ENCODE results near the gene TXNRD1.

Gene TXNRD1

GRCh38 chr12:104182621-104183378 lies 32.8 kb upstream of the TXNRD1 start:
- TF ChIP-seq SPI1 (IDR thresholded peaks at IDR 0.05; ENCODE audit: borderline replicate concordance, low read depth), result no peak
- no peak for TF ChIP-seq CTCF (IDR thresholded peaks at IDR 0.05; ENCODE audit: insufficient read depth, low read length)
- no peak for TF ChIP-seq GABPA (IDR thresholded peaks at IDR 0.05; ENCODE audit: low read depth)
- TF ChIP-seq POLR2AphosphoS5 (IDR thresholded peaks at IDR 0.05; ENCODE audit: low read depth), result no peak
- TF ChIP-seq, protein P1, sequence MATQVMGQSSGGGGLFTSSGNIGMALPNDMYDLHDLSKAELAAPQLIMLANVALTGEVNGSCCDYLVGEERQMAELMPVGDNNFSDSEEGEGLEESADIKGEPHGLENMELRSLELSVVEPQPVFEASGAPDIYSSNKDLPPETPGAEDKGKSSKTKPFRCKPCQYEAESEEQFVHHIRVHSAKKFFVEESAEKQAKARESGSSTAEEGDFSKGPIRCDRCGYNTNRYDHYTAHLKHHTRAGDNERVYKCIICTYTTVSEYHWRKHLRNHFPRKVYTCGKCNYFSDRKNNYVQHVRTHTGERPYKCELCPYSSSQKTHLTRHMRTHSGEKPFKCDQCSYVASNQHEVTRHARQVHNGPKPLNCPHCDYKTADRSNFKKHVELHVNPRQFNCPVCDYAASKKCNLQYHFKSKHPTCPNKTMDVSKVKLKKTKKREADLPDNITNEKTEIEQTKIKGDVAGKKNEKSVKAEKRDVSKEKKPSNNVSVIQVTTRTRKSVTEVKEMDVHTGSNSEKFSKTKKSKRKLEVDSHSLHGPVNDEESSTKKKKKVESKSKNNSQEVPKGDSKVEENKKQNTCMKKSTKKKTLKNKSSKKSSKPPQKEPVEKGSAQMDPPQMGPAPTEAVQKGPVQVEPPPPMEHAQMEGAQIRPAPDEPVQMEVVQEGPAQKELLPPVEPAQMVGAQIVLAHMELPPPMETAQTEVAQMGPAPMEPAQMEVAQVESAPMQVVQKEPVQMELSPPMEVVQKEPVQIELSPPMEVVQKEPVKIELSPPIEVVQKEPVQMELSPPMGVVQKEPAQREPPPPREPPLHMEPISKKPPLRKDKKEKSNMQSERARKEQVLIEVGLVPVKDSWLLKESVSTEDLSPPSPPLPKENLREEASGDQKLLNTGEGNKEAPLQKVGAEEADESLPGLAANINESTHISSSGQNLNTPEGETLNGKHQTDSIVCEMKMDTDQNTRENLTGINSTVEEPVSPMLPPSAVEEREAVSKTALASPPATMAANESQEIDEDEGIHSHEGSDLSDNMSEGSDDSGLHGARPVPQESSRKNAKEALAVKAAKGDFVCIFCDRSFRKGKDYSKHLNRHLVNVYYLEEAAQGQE (IDR thresholded peaks at IDR 0.05; ENCODE audit: insufficient replicate concordance, low read depth), result no peak
- no peaks in the 10 kb centered on the region for H3K27me3 ChIP-seq (ENCODE audit: insufficient read depth, poor library complexity, severe bottlenecking)
- no peak overlapping the region for H3K4me3 ChIP-seq (replicated peaks; ENCODE audit: insufficient read depth, low read length)
- no peak overlapping the region for H3K27ac ChIP-seq (replicated peaks)
- no peak for DNase-seq (ENCODE audit: low read depth in 1 of 2, low spot score in 1 of 2)

GRCh38 chr12:104183443-104183842 lies 32.1 kb upstream of the TXNRD1 start:
- Histone ChIP-seq H3K27me3 (ENCODE audit: insufficient read depth, poor library complexity, severe bottlenecking) (no peaks in the 10 kb centered on the region), H3K27ac (replicated peaks) (no peak overlapping the region), H3K4me3 (replicated peaks; ENCODE audit: insufficient read depth, low read length) (no peak overlapping the region)
- DNase-seq (ENCODE audit: low read depth in 1 of 2, low spot score in 1 of 2), result no peak
- TF ChIP-seq SPI1 (IDR thresholded peaks at IDR 0.05; ENCODE audit: borderline replicate concordance, low read depth) (no peak), CTCF (IDR thresholded peaks at IDR 0.05; ENCODE audit: insufficient read depth, low read length) (no peak), POLR2AphosphoS5 (IDR thresholded peaks at IDR 0.05; ENCODE audit: low read depth) (no peak), GABPA (IDR thresholded peaks at IDR 0.05; ENCODE audit: low read depth) (no peak)
- TF ChIP-seq, protein P1 (IDR thresholded peaks at IDR 0.05; ENCODE audit: insufficient replicate concordance, low read depth), result no peak

DNA sequence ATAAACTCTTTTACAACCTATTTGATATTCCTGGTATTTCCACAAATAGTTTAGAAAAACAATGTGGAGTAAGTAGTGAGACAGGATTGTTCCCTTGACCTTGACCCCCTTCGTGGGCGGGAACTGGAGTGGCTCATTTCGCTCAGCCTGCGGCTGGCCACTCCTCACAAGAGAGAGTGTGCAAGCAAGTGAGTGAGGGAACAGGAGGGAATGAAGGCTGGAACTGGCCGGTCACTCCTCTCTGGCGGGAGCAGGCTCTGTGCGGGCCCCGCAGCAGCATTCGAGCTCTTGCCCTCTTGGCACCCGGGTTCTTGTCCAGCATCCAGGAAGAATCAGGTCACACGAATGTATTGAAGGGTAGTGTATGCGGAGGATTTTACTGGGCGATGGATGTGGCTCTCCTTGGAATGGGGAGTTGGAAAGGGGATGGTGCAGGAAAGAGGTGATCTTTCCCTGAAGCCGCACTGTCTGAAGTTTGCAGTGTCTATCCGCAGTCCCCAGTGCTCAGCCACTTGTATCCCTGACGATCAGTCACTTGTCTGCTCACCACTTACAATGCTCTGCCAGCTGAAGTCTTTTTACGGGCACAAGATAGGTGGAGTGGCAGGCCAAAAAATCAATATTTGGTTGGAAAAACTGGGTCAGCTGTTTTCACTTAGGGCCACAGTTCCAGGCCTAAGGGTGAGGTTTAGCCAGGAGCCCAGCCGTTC lies 28.0 kb upstream of the TXNRD1 start:
- DNase-seq (ENCODE audit: low read depth in 1 of 2, low spot score in 1 of 2), result no peak
- TF ChIP-seq CTCF (IDR thresholded peaks at IDR 0.05; ENCODE audit: insufficient read depth, low read length) (no peak), SPI1 (IDR thresholded peaks at IDR 0.05; ENCODE audit: borderline replicate concordance, low read depth) (no peak), GABPA (IDR thresholded peaks at IDR 0.05; ENCODE audit: low read depth) (no peak), POLR2AphosphoS5 (IDR thresholded peaks at IDR 0.05; ENCODE audit: low read depth) (no peak)
- TF ChIP-seq, protein P1 (IDR thresholded peaks at IDR 0.05; ENCODE audit: insufficient replicate concordance, low read depth), result no peak
- no peak overlapping the region for H3K4me3 ChIP-seq (replicated peaks; ENCODE audit: insufficient read depth, low read length)
- H3K27me3 ChIP-seq (ENCODE audit: insufficient read depth, poor library complexity, severe bottlenecking), result no peaks in the 10 kb centered on the region
- no peak overlapping the region for H3K27ac ChIP-seq (replicated peaks)

Data from HL-60 (cell line).